GM18526 (cell line): ENCODE data around the gene KCNH1.

ENCODE experiments used
- POLR2A ChIP-seq: IDR thresholded peaks from 3 replicates; pipeline ENCODE4 v1.6.1; 2011; ENCODE audit not compliant: insufficient read length; ENCODE audit errors: extremely low read depth

The KCNH1 gene

DNA sequence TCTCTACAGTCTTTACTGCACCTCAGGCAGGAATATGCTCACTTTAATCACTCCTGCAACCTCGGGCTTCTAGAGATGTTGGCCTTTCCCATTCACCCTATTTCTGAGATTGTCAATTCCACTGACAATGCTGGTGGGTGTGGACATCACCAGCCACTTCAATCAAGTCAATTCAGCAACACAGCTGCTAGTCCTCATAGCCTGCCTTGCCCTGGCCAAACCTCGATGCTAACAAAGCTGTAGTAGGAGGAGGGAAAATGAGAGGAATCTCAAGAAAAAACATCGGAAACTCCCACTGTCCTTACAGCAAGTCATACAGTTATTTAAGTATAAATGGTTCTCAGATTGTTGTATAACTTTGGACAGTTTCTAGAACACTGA is 155.0 kb downstream of the KCNH1 start:
- TF ChIP-seq POLR2A, result no peak

DNA sequence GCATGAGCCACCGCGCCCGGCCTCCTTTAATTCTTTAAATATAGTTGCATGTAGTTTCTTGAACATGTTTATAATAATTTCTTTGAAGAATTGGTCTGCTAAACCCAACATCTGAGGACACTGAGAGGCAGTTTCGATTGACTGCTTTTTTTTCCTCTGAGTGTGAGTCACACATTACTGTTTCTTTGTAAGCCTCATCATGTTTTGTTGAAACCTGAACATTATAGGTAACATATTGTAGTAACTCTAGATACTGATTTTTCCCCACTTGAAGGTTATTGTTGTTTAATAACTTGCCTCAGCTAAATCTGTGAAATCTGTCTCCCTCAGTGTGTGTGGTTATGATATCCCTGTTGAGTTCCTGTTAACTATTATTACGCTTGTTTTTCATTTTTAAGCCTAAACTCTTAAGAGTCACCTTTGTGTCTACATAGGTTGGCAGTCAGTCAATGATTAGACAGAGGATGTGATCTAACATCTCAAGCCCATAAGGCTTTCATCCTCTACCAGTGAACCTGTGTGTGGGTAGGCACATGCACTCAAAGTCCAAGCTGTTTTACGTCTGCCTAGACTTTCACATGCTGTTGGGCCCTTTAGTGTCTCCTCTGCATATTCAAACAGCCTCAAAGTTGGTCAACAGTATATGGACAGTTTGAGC is 155.5 kb downstream of the KCNH1 start:
- no peak for TF ChIP-seq POLR2A

DNA sequence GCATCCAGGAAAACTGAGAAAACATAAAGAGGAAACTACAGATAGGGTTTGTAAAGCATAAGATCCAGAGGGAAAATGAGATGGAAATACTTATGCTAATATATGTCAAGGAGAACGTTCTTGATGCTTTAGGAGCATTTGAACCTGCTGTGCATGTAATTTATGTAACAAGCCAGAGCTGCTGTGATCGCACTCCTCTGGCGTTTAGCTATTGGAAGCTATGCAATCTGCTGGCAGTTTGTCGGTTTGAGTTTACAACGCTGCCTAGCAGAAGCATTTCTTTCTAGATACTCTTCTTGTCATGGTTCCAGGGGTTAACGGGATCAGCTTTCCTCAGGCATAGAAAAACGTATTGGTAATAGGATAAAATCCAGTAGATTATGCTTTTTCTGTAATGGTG is 182.7 kb downstream of the KCNH1 start:
- TF ChIP-seq POLR2A, result no peak

DNA sequence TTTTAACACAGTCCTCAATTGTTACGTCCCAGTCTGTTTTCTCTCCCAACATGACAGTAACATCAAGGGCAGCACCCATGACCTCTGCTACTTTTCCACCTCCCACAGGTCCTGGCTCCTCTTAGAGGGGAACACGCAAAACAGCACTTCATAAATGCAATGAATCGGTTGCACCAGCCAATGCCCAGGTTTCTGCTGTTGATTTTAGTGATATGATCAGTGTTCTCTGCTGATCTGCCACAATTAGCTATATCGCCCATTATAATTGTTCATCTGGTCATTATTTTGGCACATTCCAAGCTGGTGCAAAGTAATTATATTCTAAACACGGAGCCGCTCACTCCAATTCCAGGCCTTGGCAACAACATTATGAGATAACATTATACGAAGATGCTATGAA is 184.5 kb downstream of the KCNH1 start:
- TF ChIP-seq POLR2A, result no peak

DNA sequence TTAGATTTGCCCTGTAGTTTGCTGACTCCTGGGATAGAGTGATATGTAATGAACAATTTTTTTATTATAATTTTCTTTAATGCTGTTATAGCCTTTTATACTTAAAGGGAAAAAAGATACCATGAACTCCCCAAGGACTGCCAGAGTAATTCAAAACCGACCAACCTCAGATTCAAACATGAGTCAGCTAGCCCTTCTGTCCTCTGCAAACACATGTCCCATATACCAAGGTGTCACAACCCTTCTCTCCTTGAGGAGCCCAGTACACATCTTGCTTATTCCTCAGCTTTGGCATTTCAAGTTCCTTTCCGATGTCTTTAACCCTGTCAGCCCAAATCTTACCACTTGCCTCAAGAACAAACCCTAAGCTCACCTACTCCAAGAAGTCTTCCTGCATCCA is 184.9 kb downstream of the KCNH1 start:
- no peak for TF ChIP-seq POLR2A

DNA sequence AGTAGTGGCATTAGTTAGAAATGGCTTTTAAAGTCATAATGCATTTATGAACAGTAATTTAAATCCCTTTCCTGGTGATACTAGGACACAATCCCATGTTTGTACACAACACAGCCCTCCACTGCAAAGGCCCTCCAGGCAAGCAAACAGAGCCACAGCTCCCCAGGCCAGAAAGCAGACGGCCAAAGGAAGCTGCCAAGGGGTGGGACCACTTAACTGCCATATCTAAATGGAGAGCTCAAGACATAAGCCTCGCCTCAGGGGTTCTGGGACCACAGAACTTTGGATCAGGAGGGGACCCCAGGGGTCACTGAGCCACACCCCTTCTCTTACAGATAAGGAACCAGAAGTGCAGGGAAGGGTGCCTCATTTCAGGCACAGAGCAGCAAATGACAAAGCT is 189.7 kb downstream of the KCNH1 start:
- TF ChIP-seq POLR2A, result no peak

DNA sequence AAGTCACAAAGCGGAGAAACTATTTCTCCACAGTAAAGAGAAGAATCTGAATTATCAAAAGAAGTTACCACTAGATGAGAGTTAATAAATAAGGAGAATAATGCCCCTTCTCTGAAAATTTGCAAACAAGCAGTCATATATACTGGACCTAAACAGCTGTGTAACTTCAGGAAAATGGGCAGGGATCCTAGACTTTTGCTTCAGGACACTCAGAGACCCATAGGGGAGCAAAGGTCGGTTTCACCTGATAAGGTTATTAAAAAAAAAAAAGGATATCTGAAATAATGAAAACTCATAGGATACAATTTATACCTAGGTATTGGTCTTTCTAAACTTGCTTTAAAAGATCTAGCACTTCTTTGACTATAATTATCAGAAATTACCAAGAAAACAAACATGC is 191.4 kb downstream of the KCNH1 start:
- TF ChIP-seq POLR2A, result no peak

DNA sequence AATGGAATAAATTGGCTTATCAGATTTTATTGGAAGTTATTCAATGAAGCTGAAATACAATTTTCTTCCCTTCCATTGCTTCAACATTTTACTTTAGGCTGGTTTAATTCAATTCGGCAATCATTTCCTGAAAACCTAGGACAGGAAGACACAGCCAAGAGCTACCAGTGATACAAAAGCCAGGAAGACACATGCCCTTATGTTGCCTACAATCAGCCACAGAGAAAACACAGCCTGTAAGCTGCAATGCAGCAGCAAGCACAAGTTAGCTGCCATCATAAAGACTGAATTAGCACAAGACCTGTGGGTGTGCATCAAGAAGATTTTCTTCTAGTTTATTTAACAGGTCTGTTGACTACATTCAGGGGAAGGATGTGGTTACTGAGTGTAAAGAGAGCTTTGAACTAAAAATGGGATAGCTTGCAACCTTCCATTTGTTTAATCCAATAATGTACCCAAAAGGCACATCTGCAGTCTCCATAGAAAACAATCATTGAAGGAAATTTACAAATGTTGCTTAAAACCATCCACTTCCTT is 193.8 kb downstream of the KCNH1 start:
- TF ChIP-seq POLR2A, result no peak

DNA sequence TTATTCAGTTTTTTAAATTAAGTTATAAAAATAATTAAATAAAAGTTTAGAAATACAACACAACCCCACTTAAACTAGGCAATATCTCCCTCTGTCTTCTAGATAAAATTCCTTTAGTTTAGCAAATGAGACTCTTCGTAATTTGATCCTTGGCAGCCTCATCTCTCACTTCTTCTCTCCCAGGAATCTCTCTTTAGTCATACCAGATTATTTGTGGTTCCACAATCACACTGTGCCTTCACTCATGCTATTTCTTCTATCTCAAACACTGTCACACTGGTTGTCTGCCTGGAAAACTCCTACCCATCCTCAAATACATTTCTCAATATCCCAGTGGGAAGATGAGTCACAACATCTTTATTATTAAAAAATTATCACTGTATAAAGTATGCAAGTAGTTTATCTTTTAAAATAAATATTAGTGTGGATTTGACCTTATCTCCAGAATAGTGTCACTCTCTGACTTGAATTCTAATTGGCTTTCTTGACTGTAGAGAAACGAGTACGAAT is 195.5 kb downstream of the KCNH1 start:
- no peak for TF ChIP-seq POLR2A

DNA sequence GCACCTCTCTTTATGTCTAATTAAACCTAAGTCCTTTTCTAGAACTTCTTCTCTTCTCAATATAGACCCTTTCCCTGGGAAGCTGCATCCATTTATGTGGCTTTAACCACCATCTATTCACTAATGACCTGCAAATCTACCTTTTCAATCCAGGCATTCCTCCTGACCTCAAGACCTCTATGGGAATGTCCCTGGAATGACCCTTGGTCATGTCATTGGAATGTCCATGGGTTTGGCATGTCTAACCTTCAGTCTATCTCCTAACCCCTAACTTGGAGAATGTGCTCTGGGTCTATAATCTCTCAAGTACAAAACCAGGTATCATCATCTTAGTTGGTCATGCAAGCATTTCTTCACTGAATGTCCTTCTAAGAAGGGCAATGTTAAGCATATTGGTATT is 196.1 kb downstream of the KCNH1 start:
- TF ChIP-seq POLR2A, result no peak

DNA sequence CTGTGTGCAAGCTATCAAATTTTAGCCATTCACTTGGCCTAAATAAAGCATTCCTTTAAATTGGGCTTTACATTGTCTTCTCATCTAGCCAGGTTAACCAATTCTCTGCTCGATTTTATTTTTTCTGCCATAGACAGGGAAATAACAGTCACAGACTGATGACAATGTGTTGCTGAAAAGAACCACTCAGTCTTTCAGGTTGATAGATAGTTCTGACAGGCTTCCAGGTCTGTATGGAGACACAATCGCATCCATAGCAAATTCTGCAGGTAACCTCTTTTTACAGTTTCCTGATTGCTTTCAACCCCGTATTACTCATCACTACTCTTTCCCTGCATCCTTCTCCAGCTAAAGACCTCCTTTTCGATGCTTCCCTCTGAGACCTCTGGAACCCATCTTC is 198.0 kb downstream of the KCNH1 start:
- TF ChIP-seq POLR2A, result no peak

DNA sequence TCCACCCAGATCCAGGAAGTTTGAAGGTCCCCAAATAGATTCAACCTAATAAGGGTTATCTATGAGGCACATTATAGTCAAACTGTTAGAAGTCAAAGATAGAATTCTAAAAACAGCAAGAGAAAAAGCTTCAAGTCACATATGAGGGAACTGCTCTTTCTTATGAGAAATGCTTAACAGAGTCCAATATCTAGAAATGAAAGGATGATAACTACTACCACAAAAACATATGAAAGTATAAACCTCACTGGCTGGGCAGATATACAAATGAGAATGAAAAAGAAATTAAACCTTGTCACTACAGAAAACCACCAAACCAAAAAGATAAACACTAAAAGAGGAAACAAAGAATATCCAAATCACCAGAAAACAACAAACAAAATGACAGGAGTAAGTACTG is 201.8 kb downstream of the KCNH1 start:
- no peak for TF ChIP-seq POLR2A

DNA sequence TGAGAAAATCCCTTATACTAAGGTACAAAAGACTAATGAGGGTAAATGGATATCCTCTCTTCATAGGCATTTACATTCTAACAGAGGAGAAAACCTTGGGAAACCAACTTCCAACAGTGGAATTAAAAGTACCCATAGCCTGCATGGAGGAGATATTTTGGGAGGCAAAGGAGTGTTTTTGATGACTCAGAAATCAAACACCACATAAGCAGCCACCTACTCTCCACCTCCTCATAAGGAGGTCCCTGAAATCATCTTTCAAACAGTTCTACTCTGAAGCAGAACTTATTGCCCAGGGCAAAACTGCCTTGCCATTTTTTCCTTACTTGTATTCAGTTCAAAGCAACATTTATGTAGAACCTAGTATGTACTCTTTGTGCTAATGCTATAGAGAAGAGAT is 211.3 kb downstream of the KCNH1 start:
- no peak for TF ChIP-seq POLR2A

DNA sequence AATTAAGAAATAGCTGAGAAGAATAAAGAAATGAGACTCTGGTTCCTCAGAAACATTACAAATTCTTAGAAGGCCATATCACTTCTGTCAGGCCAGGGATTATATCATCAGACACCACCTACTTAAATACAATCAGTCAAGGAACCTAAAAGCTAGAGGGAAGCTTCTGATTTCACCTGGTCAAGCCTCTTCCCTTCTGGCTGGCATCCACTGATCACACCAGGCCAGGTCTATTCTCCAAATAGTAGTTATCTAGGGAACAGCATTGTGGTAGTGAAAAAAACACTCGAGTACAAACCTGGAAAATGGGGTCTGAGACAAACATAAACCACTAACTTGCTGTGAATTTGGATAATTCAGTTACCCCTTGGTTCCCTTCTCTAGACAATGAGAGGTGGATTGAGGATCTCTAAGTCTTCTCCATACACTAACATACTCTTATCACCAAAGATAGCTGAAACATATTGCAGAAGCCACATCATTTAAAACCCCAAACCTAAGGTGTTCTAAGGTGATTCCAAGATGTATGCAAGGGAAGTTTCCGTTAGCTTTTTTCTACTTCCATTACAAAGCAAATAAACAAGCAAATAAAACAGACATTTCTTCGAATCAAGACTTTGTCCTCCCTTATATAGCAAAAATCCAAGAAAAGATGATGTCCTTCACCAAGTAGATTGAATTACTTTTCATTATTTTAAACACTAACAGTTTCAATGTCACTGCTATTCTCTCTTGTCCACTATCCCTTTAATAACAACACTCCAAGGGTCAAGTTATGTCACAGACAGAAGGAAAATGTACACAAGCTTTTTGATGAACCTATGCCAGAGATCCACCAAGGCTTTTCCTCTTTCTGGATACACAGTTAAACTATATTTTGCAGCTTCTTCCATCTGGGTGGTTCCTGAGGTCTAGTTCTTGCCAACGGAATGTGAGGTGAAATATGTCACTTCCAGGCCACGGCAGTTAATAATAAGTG is 212.9 kb downstream of the KCNH1 start:
- TF ChIP-seq POLR2A, result no peak

DNA sequence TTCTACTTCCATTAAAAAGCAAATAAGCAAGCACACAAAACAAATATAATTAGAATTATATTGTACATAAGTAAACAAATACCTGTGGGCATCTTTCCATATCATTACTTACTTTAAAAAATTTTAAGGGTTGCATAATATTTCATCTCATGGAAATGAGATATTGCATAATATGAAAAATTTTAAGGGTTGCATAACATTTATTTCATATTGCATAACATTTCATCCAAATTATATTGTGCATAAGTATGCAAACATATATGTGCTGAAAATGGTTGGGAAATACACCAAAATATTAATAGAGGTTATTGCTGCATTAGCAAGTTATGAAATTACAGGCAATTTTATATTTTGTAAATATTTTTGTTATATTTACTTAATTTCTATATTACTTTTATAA is 213.7 kb downstream of the KCNH1 start:
- TF ChIP-seq POLR2A, result no peak

DNA sequence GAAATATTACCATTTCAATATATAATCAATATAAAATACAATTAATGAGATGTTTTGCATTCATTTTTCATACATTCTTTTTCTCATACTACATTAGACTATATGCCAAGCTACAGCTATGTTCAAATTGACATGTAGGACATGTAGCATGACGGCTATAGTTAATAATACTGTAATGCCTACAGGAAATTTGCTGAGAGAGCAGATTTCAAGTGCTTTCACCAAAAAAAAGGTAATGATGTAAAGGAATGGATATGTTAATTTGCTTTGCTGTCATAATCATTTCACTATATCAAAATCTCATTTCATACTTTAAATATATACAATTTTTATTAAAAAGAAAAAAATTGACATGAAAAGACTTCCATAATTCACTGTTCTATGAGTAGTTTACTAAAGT is 215.1 kb downstream of the KCNH1 start:
- no peak for TF ChIP-seq POLR2A

DNA sequence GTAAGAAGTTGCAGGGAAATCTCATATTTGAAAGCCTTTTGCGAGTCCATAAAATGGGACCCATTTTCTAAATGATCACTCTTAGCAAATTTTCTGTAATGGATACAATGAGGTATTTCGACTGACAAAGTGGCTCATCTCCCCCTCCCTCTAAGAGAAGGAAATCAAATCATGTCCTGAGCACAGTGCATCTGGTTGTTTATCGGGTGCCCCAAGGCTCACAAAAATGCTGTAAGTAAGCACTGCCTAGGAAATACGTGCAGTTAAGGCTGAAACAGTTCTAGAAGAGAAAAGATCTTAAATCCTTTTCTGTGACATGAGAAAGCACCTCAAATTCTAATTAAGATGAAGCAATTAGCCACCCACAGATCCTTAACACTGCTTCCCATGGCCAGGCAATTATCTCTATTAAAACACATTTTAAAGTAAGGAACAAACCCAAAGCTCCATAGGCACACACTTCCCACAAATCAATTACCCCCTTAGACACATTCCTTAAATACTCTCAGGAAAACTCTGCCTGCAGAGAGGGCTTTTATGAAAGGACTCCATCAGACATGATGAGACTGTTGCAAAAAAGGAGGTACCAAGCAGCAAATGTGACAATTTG is 216.3 kb downstream of the KCNH1 start:
- TF ChIP-seq POLR2A, result no peak
